ENCODE data around the gene CCN5. TPM values are rescaled to one million over a fixed set of nuclear protein-coding genes. Genes with fewer than 3 reads are reported as not detected.
A peak's percentile ranks its signal among the peaks of the same experiment; 100 is the strongest.

CCN5 gene
- total and polyA plus RNA-seq, 2 of the 13 experiments (the other 11 are each of a cell fraction or from before 2014, with no cell fraction given) = 0.12 TPM; not detected in 1

DNA sequence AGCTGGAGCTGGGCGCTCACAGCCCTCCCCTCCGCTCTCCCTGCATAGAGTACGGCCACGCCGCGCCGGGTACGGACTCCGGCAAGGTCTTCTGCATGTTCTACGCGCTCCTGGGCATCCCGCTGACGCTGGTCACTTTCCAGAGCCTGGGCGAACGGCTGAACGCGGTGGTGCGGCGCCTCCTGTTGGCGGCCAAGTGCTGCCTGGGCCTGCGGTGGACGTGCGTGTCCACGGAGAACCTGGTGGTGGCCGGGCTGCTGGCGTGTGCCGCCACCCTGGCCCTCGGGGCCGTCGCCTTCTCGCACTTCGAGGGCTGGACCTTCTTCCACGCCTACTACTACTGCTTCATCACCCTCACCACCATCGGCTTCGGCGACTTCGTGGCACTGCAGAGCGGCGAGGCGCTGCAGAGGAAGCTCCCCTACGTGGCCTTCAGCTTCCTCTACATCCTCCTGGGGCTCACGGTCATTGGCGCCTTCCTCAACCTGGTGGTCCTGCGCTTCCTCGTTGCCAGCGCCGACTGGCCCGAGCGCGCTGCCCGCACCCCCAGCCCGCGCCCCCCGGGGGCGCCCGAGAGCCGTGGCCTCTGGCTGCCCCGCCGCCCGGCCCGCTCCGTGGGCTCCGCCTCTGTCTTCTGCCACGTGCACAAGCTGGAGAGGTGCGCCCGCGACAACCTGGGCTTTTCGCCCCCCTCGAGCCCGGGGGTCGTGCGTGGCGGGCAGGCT lies 35.1 kb downstream of the CCN5 start (continued):
- TF ChIP-seq, protein P1, sequence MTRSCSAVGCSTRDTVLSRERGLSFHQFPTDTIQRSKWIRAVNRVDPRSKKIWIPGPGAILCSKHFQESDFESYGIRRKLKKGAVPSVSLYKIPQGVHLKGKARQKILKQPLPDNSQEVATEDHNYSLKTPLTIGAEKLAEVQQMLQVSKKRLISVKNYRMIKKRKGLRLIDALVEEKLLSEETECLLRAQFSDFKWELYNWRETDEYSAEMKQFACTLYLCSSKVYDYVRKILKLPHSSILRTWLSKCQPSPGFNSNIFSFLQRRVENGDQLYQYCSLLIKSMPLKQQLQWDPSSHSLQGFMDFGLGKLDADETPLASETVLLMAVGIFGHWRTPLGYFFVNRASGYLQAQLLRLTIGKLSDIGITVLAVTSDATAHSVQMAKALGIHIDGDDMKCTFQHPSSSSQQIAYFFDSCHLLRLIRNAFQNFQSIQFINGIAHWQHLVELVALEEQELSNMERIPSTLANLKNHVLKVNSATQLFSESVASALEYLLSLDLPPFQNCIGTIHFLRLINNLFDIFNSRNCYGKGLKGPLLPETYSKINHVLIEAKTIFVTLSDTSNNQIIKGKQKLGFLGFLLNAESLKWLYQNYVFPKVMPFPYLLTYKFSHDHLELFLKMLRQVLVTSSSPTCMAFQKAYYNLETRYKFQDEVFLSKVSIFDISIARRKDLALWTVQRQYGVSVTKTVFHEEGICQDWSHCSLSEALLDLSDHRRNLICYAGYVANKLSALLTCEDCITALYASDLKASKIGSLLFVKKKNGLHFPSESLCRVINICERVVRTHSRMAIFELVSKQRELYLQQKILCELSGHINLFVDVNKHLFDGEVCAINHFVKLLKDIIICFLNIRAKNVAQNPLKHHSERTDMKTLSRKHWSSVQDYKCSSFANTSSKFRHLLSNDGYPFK (CRISPR knock-in tag; IDR thresholded peaks at IDR 0.05; ENCODE audit: borderline replicate concordance) = no peak
- no peak for TF ChIP-seq SCMH1 (CRISPR knock-in tag; IDR thresholded peaks at IDR 0.05; ENCODE audit: borderline replicate concordance)
- TF ChIP-seq SP5 (CRISPR knock-in tag; IDR thresholded peaks at IDR 0.05; ENCODE audit: borderline replicate concordance, low read depth) = no peak
- TF ChIP-seq ZNF333 (CRISPR knock-in tag; IDR thresholded peaks at IDR 0.05; ENCODE audit: borderline replicate concordance) = no peak
- peak; percentile 51 for TF ChIP-seq JARID2 (CRISPR knock-in tag; IDR thresholded peaks at IDR 0.05; ENCODE audit: insufficient replicate concordance)
- TF ChIP-seq, protein P2, sequence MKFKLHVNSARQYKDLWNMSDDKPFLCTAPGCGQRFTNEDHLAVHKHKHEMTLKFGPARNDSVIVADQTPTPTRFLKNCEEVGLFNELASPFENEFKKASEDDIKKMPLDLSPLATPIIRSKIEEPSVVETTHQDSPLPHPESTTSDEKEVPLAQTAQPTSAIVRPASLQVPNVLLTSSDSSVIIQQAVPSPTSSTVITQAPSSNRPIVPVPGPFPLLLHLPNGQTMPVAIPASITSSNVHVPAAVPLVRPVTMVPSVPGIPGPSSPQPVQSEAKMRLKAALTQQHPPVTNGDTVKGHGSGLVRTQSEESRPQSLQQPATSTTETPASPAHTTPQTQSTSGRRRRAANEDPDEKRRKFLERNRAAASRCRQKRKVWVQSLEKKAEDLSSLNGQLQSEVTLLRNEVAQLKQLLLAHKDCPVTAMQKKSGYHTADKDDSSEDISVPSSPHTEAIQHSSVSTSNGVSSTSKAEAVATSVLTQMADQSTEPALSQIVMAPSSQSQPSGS (CRISPR knock-in tag; IDR thresholded peaks at IDR 0.05) = no peak
- TF ChIP-seq, protein P3, sequence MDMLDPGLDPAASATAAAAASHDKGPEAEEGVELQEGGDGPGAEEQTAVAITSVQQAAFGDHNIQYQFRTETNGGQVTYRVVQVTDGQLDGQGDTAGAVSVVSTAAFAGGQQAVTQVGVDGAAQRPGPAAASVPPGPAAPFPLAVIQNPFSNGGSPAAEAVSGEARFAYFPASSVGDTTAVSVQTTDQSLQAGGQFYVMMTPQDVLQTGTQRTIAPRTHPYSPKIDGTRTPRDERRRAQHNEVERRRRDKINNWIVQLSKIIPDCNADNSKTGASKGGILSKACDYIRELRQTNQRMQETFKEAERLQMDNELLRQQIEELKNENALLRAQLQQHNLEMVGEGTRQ (IDR thresholded peaks at IDR 0.05; ENCODE audit: low read depth, low read length) = no peak
- TF ChIP-seq, protein P3 (CRISPR knock-in tag; IDR thresholded peaks at IDR 0.05; ENCODE audit: borderline replicate concordance) = no peak
- peak; percentile 63; the same call in 1 of the 2 replicates for TF ChIP-seq TMF1 (CRISPR knock-in tag; IDR thresholded peaks at IDR 0.05; ENCODE audit: low read depth)
- TF ChIP-seq ZFX (CRISPR knock-in tag; IDR thresholded peaks at IDR 0.05; ENCODE audit: low read depth) = peak; percentile 45; the same call in 1 of the 2 replicates
- no peak for TF ChIP-seq SMARCC2 (IDR thresholded peaks at IDR 0.05)
- TF ChIP-seq, protein P4, sequence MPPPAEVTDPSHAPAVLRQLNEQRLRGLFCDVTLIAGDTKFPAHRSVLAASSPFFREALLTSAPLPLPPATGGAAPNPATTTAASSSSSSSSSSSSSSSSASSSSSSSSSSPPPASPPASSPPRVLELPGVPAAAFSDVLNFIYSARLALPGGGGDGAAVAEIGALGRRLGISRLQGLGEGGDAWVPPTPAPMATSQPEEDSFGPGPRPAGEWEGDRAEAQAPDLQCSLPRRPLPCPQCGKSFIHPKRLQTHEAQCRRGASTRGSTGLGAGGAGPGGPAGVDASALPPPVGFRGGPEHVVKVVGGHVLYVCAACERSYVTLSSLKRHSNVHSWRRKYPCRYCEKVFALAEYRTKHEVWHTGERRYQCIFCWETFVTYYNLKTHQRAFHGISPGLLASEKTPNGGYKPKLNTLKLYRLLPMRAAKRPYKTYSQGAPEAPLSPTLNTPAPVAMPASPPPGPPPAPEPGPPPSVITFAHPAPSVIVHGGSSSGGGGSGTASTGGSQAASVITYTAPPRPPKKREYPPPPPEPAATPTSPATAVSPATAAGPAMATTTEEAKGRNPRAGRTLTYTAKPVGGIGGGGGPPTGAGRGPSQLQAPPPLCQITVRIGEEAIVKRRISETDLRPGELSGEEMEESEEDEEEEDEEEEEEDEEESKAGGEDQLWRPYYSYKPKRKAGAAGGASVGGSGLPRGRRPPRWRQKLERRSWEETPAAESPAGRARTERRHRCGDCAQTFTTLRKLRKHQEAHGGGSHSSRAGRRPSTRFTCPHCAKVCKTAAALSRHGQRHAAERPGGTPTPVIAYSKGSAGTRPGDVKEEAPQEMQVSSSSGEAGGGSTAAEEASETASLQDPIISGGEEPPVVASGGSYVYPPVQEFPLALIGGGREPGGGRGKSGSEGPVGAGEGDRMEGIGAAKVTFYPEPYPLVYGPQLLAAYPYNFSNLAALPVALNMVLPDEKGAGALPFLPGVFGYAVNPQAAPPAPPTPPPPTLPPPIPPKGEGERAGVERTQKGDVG (CRISPR knock-in tag; IDR thresholded peaks at IDR 0.05; ENCODE audit: borderline replicate concordance) = no peak
- TF ChIP-seq, protein P5, sequence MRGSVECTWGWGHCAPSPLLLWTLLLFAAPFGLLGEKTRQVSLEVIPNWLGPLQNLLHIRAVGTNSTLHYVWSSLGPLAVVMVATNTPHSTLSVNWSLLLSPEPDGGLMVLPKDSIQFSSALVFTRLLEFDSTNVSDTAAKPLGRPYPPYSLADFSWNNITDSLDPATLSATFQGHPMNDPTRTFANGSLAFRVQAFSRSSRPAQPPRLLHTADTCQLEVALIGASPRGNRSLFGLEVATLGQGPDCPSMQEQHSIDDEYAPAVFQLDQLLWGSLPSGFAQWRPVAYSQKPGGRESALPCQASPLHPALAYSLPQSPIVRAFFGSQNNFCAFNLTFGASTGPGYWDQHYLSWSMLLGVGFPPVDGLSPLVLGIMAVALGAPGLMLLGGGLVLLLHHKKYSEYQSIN (CRISPR knock-in tag; IDR thresholded peaks at IDR 0.05; ENCODE audit: borderline replicate concordance) = no peak
- TF ChIP-seq, protein P6, sequence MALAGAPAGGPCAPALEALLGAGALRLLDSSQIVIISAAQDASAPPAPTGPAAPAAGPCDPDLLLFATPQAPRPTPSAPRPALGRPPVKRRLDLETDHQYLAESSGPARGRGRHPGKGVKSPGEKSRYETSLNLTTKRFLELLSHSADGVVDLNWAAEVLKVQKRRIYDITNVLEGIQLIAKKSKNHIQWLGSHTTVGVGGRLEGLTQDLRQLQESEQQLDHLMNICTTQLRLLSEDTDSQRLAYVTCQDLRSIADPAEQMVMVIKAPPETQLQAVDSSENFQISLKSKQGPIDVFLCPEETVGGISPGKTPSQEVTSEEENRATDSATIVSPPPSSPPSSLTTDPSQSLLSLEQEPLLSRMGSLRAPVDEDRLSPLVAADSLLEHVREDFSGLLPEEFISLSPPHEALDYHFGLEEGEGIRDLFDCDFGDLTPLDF (CRISPR knock-in tag; IDR thresholded peaks at IDR 0.05) = no peak
- no peak for TF ChIP-seq SIN3B (IDR thresholded peaks at IDR 0.05; ENCODE audit: low read length)
